Embryonic facial prominence (tissue), 1 donor: ENCODE results near the gene ADAMTS3.

Experiments used
- DNase-seq: peaks from one replicate; pipeline ENCODE4 v3.0.0-alpha.2; 2016; ENCODE audit errors: extremely low spot score

ADAMTS3 gene

GRCh38 chr4:72418458-72418857 lies 150.6 kb downstream of the ADAMTS3 start:
- DNase-seq = no peak

- DNase-seq = peak; percentile 29
These were observed 158.9 kb downstream of the ADAMTS3 start for GRCh38 chr4:72410158-72410557.

GRCh38 chr4:72408568-72408967 lies 160.5 kb downstream of the ADAMTS3 start:
- DNase-seq = no peak

GRCh38 chr4:72405417-72405816 lies 163.6 kb downstream of the ADAMTS3 start:
- DNase-seq = no peak

- DNase-seq = no peak
These were observed 171.7 kb downstream of the ADAMTS3 start for GRCh38 chr4:72397314-72397713.

- no peak for DNase-seq
These were observed 174.9 kb downstream of the ADAMTS3 start for GRCh38 chr4:72394012-72394663.

- no peak for DNase-seq
These were observed 177.7 kb downstream of the ADAMTS3 start for GRCh38 chr4:72391281-72391680.

- DNase-seq = no peak
These were observed 178.6 kb downstream of the ADAMTS3 start for GRCh38 chr4:72390409-72390808.

GRCh38 chr4:72388521-72388920 lies 180.5 kb downstream of the ADAMTS3 start:
- DNase-seq = no peak

- no peak for DNase-seq
These were observed 181.1 kb downstream of the ADAMTS3 start for GRCh38 chr4:72387959-72388358.

GRCh38 chr4:72383439-72383838 lies 185.6 kb downstream of the ADAMTS3 start:
- no peak for DNase-seq

- no peak for DNase-seq
These were observed 190.1 kb downstream of the ADAMTS3 start for GRCh38 chr4:72378901-72379300.

- no peak for DNase-seq
These were observed 191.4 kb downstream of the ADAMTS3 start for GRCh38 chr4:72377491-72378194.

GRCh38 chr4:72376901-72377300 lies 192.1 kb downstream of the ADAMTS3 start:
- DNase-seq = no peak

- no peak for DNase-seq
These were observed 193.8 kb downstream of the ADAMTS3 start for GRCh38 chr4:72375073-72375736.

GRCh38 chr4:72374159-72374558 lies 194.9 kb downstream of the ADAMTS3 start:
- DNase-seq = no peak

GRCh38 chr4:72366601-72367000 lies 202.4 kb downstream of the ADAMTS3 start:
- no peak for DNase-seq

GRCh38 chr4:72365981-72366380 lies 203.0 kb downstream of the ADAMTS3 start:
- no peak for DNase-seq

- DNase-seq = no peak
These were observed 204.0 kb downstream of the ADAMTS3 start for GRCh38 chr4:72365016-72365415.

GRCh38 chr4:72360075-72360474 lies 208.9 kb downstream of the ADAMTS3 start:
- DNase-seq = no peak

- DNase-seq = no peak
These were observed 210.5 kb downstream of the ADAMTS3 start for GRCh38 chr4:72358483-72358882.

- no peak for DNase-seq
These were observed 211.1 kb downstream of the ADAMTS3 start for GRCh38 chr4:72357908-72358307.

GRCh38 chr4:72352711-72353110 lies 216.3 kb downstream of the ADAMTS3 start:
- no peak for DNase-seq
